CD4-positive, alpha-beta T cell treated with Interleukin-15 for 1 hour (primary cell): ENCODE data around the gene PUS3.
A peak's percentile ranks its signal among the peaks of the same experiment; 100 is the strongest.
"Not testable (repeated sequence)": the region's sequence is repeated elsewhere in the genome, so short reads cannot be mapped to it uniquely, and the experiment has no call there.

Experiments used
- DNase-seq: peaks from one replicate; pipeline ENCODE4 v3.0.0-alpha.2; 2020

Gene PUS3

DNA sequence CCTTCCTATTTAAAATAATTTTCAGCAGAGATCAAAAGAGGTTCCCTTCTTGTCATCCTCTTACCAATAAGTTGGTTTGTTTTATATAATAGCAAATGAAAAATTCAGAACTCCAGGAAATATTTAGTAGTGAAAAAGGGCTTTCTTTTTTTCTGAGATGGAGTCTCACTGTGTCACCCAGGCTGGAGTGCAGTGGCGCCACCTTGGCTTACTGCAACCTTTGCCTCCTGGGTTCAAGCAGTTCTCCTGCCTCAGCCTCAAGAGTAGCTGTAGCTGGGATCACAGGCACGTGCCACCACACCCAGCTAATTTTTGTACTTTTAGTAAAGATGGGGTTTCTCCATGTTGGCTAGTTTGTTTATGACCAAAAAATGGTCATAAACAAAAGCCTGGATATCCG, 11.6 kb upstream of the PUS3 start:
- DNase-seq, result not testable (repeated sequence)

GRCh38 chr11:125910226-125910849, 7.3 kb upstream of the PUS3 start:
- DNase-seq, result no peak

DNA sequence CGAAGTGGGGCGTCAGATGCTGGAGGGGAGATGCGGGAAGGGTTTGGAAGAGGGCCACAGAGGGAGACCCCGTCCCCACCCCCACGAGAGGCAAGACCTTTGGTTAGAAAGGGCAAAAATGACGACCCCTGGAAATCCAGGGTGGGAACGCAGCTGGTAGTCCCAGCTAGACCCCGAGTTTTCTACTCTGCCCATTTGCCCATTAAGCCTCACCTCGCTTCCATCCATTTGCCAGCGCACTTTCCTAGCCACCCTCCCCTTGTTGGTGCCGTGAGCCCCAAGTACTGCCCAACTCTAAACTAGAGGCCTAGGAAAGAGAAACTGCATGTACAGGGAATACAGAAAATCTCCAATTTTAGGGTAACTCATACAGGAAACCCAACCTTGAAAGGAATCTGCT, 1.7 kb upstream of the PUS3 start:
- DNase-seq, result no peak

DNA sequence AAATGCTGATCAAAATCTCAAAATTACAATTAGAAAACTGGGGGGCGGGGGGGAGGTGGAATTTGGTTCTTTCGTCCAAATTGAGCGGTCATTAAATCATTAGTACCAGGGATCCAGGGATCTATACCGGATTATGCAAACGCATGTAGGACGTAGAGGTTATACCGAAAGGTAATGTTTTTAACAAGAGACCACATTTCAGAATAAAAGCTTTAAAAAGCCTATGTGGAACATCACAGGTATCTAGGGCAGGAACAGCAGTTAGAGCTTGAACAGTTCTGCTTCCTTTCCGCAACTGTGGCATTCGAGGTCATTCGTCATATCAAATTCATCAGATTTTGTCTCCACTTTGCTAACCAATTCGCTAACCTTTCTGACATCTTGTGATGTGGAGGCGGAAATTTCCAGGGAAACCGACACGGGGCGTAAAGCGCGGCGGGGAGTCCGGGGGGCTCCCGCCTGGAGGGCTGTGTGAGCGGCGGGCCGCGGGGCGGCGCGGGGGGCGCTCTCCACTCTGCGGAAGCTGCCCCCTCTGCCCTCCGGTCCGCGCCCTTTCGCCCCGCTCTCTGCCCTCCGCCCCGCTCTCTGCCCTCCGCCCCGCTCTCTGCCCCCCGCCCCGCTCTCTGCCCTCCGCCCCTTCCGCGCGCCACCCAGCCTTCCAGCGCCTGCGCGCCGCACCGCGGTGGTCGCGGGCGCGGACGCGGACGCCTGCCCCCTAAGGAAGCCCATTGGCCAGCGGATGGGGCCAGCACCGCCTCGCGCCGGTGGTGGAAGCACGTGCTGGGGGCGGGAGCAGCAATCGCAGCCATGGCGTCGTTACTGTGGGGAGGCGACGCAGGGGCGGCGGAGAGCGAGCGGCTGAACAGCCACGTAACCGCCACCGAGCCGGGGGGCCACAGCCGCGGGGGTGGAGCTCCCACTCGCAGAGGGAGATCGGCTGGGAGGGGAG, 979 bp upstream of the PUS3 start, which contains the start of gene DDX25:
Gene DDX25, plus strand, starts transcription at position 798 of the 949 bp plus-strand sequence. Its CDS starts 10 bp downstream, at position 808.
- no peak for DNase-seq

- no peak for DNase-seq
Observed at GRCh38 chr11:125902277-125902926, 604 bp downstream of the PUS3 start.

DNA sequence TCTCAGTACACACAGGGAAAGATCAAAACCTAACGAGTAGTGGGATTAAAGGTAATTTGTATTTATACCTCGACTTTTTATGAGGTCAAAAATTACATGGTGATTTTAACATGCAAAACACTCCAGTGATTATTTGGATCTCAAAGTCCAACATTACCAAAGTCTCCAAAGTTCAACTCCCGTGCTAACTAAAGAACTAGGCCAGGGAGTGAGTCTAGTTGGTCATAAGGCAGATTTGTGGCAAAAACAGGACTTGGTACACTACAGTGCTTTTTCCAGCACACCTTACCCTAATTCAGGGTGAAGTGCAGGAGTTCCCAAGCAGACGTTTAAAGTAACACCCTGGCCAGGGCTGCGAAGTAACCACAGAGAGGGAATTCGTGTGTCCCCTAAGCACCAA, 1.1 kb downstream of the PUS3 start:
- DNase-seq, result no peak

GRCh38 chr11:125892994-125893393, 10.0 kb downstream of the PUS3 start:
- DNase-seq, result no peak

DNA sequence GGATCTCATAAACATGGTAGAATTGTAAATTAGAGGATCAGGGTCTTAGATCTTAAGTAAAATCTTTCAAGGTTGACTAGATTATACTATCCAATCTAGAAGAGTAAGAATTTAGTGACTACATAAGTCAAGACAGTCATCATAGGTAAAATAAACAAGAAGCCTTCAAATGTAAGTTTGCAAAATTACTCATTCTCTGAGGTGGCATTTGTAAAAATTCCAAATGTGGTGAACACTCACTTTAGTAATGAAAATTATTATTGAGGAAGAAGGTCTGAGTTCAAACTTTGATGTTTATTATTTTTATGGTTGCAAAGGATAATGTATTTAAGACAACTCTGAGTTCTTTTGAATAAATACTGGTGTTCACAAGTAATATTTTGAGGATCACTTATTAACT, 10.9 kb downstream of the PUS3 start:
- no peak for DNase-seq

- no peak for DNase-seq
Observed at GRCh38 chr11:125890447-125891100, 12.4 kb downstream of the PUS3 start.

- DNase-seq, result peak; percentile 96
Observed at GRCh38 chr11:125887373-125888324, 15.4 kb downstream of the PUS3 start, which contains the start of gene HYLS1. HYLS1 (plus strand) TSS chr11:125887668; CDS start chr11:125899369, 11,701 bp downstream.

DNA sequence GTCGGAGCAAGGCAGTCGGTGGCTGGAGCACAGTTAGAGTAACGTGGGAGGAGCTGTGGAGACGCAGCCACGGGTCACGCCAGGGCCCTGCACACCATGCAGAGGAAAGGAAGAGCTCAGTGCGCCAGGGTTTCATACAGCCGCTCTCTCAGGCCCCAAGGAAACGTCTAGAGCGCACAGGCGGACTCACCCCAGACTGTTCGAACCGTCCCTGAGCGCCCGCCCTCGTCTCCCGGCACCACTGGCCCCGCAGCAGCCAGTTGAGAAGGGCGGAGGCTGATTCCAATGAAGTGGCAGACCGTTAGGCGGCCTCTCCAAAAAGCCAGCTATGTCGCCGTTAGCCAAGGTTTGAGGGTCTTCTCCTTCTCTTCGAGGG, 16.0 kb downstream of the PUS3 start:
- DNase-seq, result peak; percentile 25

GRCh38 chr11:125883375-125883774, 19.6 kb downstream of the PUS3 start:
- no peak for DNase-seq

DNA sequence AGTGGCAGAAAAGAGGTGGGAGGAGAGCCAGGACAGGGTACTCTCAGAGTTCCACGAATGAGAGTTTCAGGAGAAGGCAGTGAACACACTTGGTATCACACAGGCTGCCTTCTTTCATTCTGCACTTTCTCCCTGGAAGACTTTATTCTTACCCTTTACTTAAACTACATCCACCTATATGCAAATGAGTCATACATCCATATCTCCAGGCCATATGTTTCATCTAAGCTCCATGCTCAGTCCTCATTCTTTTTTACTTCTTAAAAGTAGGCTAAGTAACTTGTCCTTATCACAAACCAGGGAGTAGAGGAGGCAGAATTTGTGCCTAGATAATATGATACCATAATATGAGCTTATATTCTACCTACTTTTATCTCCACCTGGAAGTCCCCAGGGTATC, 21.7 kb downstream of the PUS3 start:
- DNase-seq, result no peak

DNA sequence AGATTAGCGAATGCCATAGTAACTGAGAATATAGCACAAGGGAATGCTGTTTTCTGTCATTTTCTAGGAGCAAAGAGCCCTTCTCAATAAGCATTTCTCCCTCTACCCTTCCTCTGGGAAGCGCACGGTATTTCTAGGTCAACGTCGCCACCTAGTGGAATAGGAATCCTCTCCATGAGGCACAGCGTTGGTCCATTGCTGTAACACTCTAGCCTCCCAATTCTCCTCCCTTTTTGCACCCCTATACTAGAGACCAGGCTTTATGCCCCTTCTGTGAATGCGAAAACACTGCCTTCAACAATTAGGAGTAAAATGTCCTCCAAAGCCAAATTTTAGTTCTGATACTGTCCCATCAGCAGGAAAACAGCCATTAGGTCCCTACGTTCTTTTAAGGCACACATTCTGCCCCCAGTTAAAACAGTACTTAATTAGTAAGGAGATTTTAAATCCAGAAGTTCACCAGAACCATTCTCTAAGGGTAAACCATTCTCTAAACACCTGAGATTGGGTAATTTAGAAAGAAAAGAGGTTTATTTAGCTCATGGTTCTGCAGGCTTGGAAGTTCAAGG, 28.4 kb downstream of the PUS3 start:
- peak; percentile 31 for DNase-seq

GRCh38 chr11:125873881-125874555, 29.0 kb downstream of the PUS3 start:
- DNase-seq, result no peak

- no peak for DNase-seq
Observed at GRCh38 chr11:125872138-125872491, 30.9 kb downstream of the PUS3 start.

DNA sequence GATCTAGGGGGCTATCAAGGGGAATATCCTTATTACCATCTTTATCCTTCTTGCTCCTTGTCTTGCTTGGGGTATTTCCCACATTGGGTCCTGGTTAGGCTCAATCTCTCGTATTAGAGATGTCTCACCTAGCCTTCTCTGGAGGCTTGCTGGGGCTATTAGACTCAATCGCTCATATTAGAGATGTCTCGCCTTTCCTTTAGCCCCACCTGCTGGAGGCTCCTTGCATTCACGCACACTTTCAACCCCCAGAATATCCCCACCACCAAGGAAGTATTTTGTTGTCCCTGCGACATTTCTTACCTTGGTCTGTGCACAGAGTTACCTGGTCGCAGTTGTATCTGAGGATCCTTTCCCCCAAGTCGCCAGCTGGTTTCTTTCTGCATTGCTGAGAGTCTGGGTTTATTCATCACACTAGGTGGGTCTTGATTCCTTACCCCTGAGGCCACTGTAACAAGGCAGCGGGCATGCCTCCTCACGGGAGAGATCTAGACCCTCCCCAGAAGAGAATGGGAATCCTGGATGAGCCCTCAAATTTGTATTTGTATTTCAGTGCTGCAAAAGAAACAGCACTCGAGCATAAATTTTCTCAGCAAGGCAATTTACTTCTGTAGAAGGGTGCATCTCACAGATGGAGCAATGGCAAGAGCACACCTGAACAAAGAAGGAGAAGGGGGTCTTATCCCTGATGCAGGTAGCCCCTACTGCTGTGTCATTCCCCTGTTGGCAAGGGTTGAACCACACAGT, 31.4 kb downstream of the PUS3 start:
- DNase-seq, result no peak

GRCh38 chr11:125869521-125869920, 33.5 kb downstream of the PUS3 start:
- DNase-seq, result no peak

- not testable (repeated sequence) for DNase-seq
Observed at GRCh38 chr11:125865354-125865753, 37.7 kb downstream of the PUS3 start.

GRCh38 chr11:125862786-125863185, 40.2 kb downstream of the PUS3 start:
- not testable (repeated sequence) for DNase-seq
